Measurements from ENCODE around the gene GPAM. TPM values are rescaled to one million over a fixed set of nuclear protein-coding genes. Genes with fewer than 3 reads are reported as not detected.

GPAM gene
- total RNA-seq, 1 experiment from 2014 or later: 12.2 TPM

DNA sequence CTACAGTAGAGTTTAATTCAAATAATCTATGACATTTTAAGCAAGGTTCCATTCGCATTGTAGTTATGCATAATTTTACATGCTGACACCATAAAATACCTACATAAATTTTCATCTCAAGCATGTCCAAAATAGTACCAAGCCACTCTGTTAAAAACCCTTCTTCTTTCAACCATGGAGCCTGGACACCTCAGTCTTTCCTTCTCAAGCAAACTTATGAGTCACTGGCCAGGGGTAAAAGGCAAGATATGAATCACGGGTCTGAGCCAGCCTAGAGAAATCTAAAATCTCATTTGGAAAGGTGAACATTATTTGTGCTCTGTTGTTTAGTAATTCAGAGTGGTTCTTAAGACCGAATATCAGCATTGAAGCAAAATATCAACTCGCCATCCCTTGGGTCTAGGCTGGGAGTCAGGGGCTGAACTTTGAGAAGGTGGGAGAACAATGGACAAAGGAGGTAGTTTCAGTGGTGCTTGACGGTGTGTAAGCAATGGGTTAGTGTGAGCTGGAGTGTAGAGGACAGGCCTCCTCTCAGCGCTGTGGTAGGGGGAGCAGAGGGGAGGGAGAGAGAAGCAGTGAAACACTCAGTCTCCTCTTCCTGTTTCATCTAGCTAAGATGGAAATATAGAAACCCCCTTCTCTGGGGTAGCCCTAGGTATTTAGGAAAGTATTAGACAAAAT lies 19.1 kb upstream of the GPAM start:
- H3K27ac Mint-ChIP-seq: no peak overlapping the region
- ATAC-seq: no peak
- POLR2A ChIA-PET: no interaction called here

More for the DNA sequence above, 19.1 kb upstream of the GPAM start:
- Mint-ChIP-seq H3K4me3 (no peak overlapping the region), H3K9me3 (0 out of 2 replicates have a peak, but pooled peaks cover 3% of the 10 kb centered on the region), H3K27me3 (ENCODE audit: low read depth) (peaks cover 3% of the 10 kb centered on the region; the same call in 1 of the 2 replicates), H3K36me3 (no peaks in the 10 kb centered on the region), H3K4me1 (no peaks in the 10 kb centered on the region)
- TF ChIP-seq SOX15 (CRISPR knock-in tag; IDR thresholded peaks at IDR 0.05): no peak
- no peak for TF ChIP-seq MXD4 (CRISPR knock-in tag; IDR thresholded peaks at IDR 0.05; ENCODE audit: borderline replicate concordance)
- no peak for TF ChIP-seq SMAD4 (CRISPR knock-in tag; IDR thresholded peaks at IDR 0.05)
- TF ChIP-seq ZNF138 (CRISPR knock-in tag; conservative IDR thresholded peaks at IDR 0.05): no peak
- TF ChIP-seq, protein P1, sequence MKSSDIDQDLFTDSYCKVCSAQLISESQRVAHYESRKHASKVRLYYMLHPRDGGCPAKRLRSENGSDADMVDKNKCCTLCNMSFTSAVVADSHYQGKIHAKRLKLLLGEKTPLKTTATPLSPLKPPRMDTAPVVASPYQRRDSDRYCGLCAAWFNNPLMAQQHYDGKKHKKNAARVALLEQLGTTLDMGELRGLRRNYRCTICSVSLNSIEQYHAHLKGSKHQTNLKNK (CRISPR knock-in tag; IDR thresholded peaks at IDR 0.05): no peak
- TF ChIP-seq ZNF263 (CRISPR knock-in tag; IDR thresholded peaks at IDR 0.05; ENCODE audit: low read depth): no peak
- no peak for TF ChIP-seq ZNF671 (CRISPR knock-in tag; IDR thresholded peaks at IDR 0.05)
- no peak for TF ChIP-seq OVOL2 (CRISPR knock-in tag; IDR thresholded peaks at IDR 0.05; ENCODE audit: borderline replicate concordance)
- no peak for TF ChIP-seq ERG (CRISPR knock-in tag; IDR thresholded peaks at IDR 0.05)
- TF ChIP-seq FOXK1 (CRISPR knock-in tag; IDR thresholded peaks at IDR 0.05): no peak
- no peak for TF ChIP-seq NFYB (CRISPR knock-in tag; conservative IDR thresholded peaks at IDR 0.05; ENCODE audit: low read depth)
- TF ChIP-seq, protein P2, sequence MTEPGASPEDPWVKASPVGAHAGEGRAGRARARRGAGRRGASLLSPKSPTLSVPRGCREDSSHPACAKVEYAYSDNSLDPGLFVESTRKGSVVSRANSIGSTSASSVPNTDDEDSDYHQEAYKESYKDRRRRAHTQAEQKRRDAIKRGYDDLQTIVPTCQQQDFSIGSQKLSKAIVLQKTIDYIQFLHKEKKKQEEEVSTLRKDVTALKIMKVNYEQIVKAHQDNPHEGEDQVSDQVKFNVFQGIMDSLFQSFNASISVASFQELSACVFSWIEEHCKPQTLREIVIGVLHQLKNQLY (CRISPR knock-in tag; IDR thresholded peaks at IDR 0.05): no peak
- TF ChIP-seq CBFB (CRISPR knock-in tag; IDR thresholded peaks at IDR 0.05; ENCODE audit: low read depth): no peak
- no peak for TF ChIP-seq HMGXB4 (CRISPR knock-in tag; IDR thresholded peaks at IDR 0.05)
- TF ChIP-seq ARID4B (CRISPR knock-in tag; IDR thresholded peaks at IDR 0.05; ENCODE audit: borderline replicate concordance): no peak
- no peak for TF ChIP-seq AR (CRISPR knock-in tag; IDR thresholded peaks at IDR 0.05)
- no peak for DNase-seq (ENCODE audit: low spot score)
- CTCF ChIA-PET: no interaction called here

All from WTC11 (cell line).